A673 (cell line): Measurements from ENCODE around the gene CELSR3.

Experiments used
- CTCF ChIP-seq: fragments of 300-800, 200-600 bp; sonication (generic); conservative IDR thresholded peaks from 2 replicates; pipeline ENCODE4 v1.5.1; 2017; ENCODE audit warnings: low read depth, mild to moderate bottlenecking, antibody characterized with exemption, low read length, moderate library complexity, mixed read lengths
- EZH2 ChIP-seq: fragments of 200-600 bp; sonication (generic); IDR thresholded peaks from 2 replicates; pipeline ENCODE4 v1.6.1; 2017; ENCODE audit warnings: borderline replicate concordance, low read depth, mild to moderate bottlenecking, mixed read lengths, antibody characterized with exemption, low read length; ENCODE audit not compliant: poor library complexity, severe bottlenecking

GRCh38 chr3:48685293-48685602 is 22.6 kb upstream of the CELSR3 start:
- TF ChIP-seq CTCF (no peak), EZH2 (no peak)
